ENCODE results near the gene SLC19A1.
"Not testable (repeated sequence)": the region's sequence is repeated elsewhere in the genome, so short reads cannot be mapped to it uniquely, and the experiment has no call there.

SLC19A1 gene

DNA sequence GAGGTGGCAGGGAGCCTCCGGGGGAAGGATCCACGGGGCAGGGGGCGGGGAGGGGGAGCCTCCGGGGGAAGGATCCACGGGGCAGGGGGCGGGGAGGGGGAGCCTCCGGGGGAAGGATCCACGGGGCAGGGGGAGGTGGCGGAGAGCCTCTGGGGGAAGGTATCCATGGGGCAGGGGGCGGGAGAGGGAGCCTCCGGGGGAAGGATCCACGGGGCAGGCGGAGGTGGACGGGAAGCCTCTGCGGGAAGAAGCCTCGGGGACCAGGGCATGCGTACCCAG lies 11.2 kb downstream of the SLC19A1 start:
- not testable (repeated sequence) for DNase-seq

- no peak for DNase-seq
These were observed 11.7 kb downstream of the SLC19A1 start for GRCh38 chr21:45530423-45531113.

DNA sequence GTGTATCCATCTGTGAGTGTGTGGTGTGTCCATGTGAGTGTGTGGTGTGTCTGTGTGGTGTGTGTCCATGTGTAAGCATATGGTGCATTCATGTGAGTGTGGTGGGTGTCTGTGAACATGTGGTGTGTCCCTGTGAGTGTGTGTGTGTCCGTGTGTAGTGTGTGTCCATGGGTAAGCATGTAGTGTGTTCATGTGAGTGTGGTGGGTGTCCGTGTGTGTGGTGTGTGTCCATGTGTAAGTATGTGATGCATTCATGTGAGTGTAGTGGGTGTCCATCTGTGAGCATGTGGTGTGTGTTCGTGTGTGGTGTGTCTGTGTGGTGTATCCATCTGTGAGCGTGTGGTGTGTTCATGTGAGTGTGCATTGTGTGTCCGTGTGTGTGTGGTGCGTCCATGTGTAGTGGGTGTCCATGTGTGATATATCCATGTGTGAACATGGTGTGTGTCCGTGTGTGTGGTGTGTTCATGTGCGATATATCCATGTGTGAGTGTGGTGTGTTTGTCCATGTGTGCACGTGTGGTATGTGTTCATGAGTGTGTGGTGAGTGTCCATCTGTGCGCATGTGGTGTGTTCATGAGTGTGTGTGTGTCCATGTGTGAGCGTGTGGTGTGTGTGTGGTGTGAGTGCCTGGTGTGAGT lies 12.3 kb downstream of the SLC19A1 start:
- DNase-seq, result no peak

DNA sequence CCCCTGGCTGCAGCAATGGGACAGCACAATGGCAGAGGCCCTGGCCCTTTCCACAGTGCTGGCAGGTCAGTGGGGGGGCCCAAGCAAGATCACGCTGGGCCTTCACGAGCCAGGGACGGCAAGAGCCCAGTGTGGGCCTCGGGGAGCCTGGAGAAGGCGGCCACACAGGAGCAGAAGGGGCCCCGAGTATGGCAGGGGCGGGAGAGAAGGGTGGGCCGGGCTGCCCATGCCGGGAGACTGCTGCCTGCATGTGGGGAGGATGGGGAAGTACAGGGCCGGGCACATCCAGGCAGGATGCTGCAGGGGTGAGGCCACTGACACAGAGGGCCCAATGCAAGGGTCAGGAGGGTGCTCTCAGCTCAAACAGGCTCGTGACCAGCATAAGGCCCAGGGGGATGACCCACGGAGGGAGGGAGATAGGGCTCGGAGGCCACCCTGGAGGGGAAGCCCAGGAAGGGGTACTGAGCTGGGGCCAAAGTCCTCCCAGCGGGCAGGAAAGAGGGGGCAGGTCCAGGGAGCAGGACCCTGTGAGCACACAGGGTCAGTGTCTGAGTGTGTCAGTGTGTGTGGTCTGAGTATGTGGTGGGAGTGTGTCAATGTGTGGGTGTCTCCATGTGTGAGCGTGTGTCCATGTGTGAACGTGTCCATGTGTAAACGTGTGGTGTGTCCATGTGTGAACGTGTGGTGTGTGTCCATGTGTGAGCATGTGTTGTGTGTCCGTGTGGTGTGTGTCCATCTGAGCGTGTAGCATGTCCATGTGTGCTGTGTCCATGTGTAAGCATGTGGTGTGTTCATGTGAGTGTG lies 13.1 kb downstream of the SLC19A1 start:
- DNase-seq, result no peak

- DNase-seq, result no peak
These were observed 14.1 kb downstream of the SLC19A1 start for GRCh38 chr21:45528028-45528705.

GRCh38 chr21:45527151-45527999 lies 14.9 kb downstream of the SLC19A1 start:
- not testable (repeated sequence) for DNase-seq

DNA sequence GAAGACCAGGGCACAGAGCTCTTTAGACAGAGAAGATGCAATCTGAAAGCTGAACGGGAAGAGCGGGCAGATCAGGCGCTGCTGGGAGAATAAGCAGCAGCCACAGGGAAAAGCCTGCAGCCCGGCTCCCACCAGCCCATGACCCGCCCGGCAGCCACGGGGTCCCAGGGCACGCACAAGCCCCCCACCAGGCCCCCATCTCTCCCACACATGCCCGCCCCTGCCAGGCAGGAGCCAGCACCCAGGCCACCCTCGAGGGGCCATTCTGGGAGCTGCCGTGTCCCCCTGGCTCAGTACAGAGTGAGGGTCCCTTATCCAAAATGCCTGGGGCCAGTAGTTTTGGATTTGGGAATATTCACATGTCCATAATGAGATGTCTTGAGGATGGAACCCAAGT lies 16.3 kb downstream of the SLC19A1 start:
- no peak for DNase-seq

- DNase-seq, result no peak
These were observed 16.9 kb downstream of the SLC19A1 start for GRCh38 chr21:45525153-45525909.

DNA sequence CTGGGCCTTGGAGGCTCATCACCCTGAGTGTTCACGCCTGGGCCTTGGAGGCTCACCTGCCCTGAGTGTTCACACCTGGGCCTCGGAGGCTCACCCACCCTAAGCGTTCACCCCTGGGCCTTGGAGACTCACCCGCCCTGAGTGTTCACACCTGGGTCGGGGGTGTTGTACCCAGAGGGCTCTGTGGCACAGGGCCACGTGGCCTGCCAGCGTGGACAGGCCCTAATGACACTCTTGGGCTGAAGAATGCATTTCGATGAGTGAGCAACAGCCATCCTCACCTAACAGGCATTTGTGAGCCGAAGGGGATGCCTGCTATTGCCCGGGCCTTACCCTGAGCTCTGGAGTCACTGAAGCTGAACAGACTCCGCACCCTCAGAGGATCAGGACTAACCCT lies 17.5 kb downstream of the SLC19A1 start:
- no peak for DNase-seq

- no peak for DNase-seq
These were observed 18.7 kb downstream of the SLC19A1 start for GRCh38 chr21:45523411-45524101.

DNA sequence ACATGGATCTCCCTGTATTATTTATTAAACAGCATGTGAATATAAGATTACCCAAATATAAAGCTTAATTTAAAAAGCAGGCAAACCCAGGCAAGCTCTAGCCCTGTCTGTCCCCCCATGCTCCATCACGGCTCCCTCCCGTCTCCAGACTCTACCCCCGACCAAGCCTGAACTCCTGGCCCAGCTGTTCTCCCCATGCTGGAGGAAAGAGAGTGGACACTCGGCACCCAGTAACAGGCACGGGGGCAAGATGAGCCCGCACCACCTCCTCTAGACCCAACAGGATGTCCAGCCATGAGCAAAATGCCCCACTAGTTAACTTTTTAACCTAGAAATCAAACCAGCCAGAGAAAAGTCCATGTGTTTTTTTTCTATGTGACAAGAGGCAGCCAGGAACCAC lies 19.3 kb downstream of the SLC19A1 start:
- no peak for DNase-seq

GRCh38 chr21:45522381-45522780 lies 19.9 kb downstream of the SLC19A1 start:
- no peak for DNase-seq

- no peak for DNase-seq
These were observed 21.0 kb downstream of the SLC19A1 start for GRCh38 chr21:45521241-45521640.

DNA sequence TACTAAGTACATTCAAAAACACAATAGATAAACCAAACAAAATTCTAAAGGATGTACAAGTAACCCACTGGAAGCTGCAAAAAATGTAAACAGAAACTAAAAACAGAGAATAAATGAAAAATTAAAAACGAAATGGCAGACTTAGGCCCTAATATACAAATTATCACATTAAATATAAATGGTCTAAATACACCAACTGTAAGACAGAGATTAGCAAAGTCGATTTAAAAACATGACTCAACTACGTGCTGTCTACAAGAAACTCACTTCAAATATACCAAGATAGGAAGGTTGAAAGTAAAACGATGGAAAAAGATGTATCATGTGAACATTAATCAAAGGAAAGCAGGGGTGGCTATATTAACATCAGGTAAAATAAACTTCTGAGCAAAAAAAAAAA lies 23.1 kb downstream of the SLC19A1 start:
- DNase-seq, result no peak

- no peak for DNase-seq
These were observed 23.5 kb downstream of the SLC19A1 start for GRCh38 chr21:45518742-45519141.

DNA sequence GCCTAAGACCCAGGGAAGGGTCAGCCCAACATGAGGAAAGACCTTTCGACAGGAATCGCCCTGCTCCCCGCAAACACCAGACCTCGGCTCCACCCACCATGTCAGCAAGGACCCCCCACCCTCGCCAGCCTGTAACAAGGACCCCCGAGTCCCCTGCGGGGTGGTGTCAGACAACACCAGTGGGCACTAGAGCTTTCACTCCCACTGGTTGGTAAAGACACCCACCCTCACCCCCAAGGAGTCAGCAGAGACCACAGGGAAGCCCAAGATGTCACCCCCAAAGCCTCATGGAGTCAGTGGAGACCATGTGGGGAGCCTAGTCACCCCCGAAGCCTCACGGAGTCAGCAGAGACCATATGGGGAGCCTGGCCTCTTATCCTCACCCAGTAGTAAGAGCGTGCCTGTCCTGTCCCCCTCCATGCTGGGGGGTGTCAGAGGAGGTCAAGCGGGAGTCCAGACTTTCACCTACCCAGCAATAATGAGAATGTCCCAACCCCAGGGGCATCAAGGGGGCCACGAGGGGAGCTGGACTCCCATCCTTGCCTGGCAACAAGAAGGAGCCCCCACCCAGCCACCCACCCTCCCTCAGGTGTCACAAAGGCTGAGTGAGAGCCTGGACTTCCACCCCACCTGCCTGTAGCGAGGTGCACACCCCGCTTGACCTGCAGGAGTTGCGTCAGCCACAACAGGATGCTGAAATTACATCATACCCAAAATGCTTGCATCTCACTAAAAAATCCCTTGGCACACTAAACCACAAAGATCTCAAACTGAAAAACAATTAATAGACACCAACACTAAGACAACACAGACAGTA lies 24.8 kb downstream of the SLC19A1 start:
- no peak for DNase-seq

GRCh38 chr21:45516671-45517151 lies 25.5 kb downstream of the SLC19A1 start:
- DNase-seq, result no peak

DNA sequence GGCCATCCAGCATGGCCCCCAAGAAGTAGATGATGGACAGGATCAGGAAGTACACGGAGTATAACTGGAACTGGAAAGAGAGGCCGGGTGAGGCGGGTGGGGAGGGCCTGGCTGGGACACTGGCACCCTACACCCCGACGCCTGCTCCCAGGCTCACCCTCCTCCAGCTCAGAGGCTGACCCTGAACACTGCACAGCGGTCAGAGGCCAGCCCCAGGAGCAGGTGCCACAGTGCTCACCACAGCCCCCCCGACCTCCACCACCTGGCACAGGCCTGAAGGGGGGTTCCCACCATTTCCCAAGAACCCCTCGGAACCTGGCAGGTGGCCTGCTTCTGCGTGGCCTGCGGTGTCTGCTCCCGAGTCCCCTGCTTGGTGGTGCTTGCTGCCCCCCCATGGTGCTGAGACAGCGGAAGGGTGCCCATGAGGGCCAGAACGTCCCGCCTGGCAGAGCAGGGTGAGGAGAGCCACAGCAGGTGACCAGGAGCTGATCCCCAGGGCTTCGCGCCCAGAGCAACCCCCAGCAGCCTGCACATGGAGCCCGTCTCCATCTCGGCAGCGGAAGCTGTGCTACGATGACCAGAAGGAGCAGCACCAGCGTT lies 26.1 kb downstream of the SLC19A1 start:
- DNase-seq, result no peak

- DNase-seq, result no peak
These were observed 26.8 kb downstream of the SLC19A1 start for GRCh38 chr21:45515241-45516061.

Data from NCI-H2081 treated with DMSO at 0.1 percent for 48 hours (cell line).